Fibroblast of lung (primary cell): ENCODE data around the gene RNF150.

ENCODE experiments used
- EZH2 ChIP-seq: IDR thresholded peaks from 2 replicates; pipeline ENCODE4 v1.5.1; 2012; ENCODE audit warnings: low read length, control low read depth, mild to moderate bottlenecking; ENCODE audit errors: missing control alignments
- TF ChIP-seq, protein P1 (sequence below), 2 donors: IDR thresholded peaks in 1 of 2; conservative IDR thresholded peaks in 1 of 2; 1 replicate in 1 of 2; 2 replicates in 1 of 2; pipeline ENCODE4 v1.5.1; 2011 to 2012; ENCODE audit warnings: low read length in 2 of 2, control low read depth in 1 of 2, inconsistent platforms in 1 of 2, low read depth in 1 of 2, mild to moderate bottlenecking in 1 of 2

DNA sequence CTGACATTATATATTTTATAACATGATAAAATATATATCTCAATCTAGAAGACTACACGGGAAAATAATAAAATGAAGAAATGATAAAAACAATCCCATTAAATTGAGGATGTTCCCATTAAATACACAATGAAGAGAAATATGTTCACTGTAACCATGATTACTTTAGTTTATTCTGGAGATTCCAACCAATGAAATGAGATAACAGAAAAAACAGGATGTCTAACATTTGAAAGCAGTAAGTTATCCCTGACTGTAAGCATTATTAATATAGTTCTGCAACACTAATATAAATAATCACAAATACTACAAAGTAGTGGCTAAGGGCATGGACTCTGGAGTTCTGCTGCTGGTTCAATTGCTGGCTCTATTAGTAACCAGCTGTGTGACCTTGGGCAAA is 169.4 kb downstream of the RNF150 start:
- TF ChIP-seq, protein P1, sequence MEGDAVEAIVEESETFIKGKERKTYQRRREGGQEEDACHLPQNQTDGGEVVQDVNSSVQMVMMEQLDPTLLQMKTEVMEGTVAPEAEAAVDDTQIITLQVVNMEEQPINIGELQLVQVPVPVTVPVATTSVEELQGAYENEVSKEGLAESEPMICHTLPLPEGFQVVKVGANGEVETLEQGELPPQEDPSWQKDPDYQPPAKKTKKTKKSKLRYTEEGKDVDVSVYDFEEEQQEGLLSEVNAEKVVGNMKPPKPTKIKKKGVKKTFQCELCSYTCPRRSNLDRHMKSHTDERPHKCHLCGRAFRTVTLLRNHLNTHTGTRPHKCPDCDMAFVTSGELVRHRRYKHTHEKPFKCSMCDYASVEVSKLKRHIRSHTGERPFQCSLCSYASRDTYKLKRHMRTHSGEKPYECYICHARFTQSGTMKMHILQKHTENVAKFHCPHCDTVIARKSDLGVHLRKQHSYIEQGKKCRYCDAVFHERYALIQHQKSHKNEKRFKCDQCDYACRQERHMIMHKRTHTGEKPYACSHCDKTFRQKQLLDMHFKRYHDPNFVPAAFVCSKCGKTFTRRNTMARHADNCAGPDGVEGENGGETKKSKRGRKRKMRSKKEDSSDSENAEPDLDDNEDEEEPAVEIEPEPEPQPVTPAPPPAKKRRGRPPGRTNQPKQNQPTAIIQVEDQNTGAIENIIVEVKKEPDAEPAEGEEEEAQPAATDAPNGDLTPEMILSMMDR (conservative IDR thresholded peaks at IDR 0.05 in 1 of 2, IDR thresholded peaks at IDR 0.05 in 1 of 2; ENCODE audit: low read depth in 1 of 2, low read length in 2 of 2): no peak
- TF ChIP-seq EZH2: no peak
